Ascending aorta (tissue), 2 donors: ENCODE results near the gene VPREB3. TPM values are rescaled to one million over a fixed set of nuclear protein-coding genes. Genes with fewer than 3 reads are reported as not detected.

Source experiments
- DNase-seq, 2 donors: peaks; one replicate each; pipeline ENCODE4 v3.0.0-alpha.2; 2019; ENCODE audit warnings: low spot score in 2 of 2
- H3K27ac ChIP-seq, 2 donors: fragments of 200-600 bp; sonication (generic); one replicate each; pipeline ENCODE4 v1.5.1; 2016 to 2017; ENCODE audit warnings: mild to moderate bottlenecking in 1 of 2
- H3K27me3 ChIP-seq: fragments of 200-600 bp; sonication (generic); one replicate; pipeline ENCODE4 v1.5.1; 2017
- H3K36me3 ChIP-seq, 2 donors: fragments of 200-600 bp; sonication (generic); one replicate each; pipeline ENCODE4 v1.5.1; 2016
- H3K4me1 ChIP-seq, 2 donors: fragments of 200-600 bp; sonication (generic); one replicate each; pipeline ENCODE4 v1.5.1; 2016 to 2017; ENCODE audit warnings: mild to moderate bottlenecking in 1 of 2
- H3K4me3 ChIP-seq, 2 donors: fragments of 200-600 bp; sonication (generic); one replicate each; pipeline ENCODE4 v1.5.1; 2016 to 2017; ENCODE audit warnings: mild to moderate bottlenecking in 1 of 2
- H3K9me3 ChIP-seq, 2 donors: fragments of 200-600 bp; sonication (generic); one replicate each; pipeline ENCODE4 v1.5.1; 2016
- intact Hi-C: fragments of 100-400 bp; cut with DNase I; formaldehyde crosslinking; loops from one replicate; pipeline ENCODE4 v1.15.1; 2023
- total RNA-seq: library from RNA; depleted of rRNA; stranded (reverse); fragments of >200 nt; gene quantifications from one replicate; pipeline ENCODE4 v1.1.0, GENCODE V29; 2016
- TF ChIP-seq, protein P1 (sequence below), 3 experiments: fragments of 200-600 bp in 2 of 3; fragments of 450-650 bp in 1 of 3; sonication (generic) in 2 of 3; IDR thresholded peaks; one replicate each; pipeline ENCODE4 v1.5.1; 2016 to 2019; ENCODE audit warnings: antibody characterized with exemption in 3 of 3, mild to moderate bottlenecking in 1 of 3, moderate library complexity in 1 of 3

Gene VPREB3
- total RNA-seq, 1 donor from 2014 or later: not detected

GRCh38 chr22:23752090-23752691, 2.0 kb downstream of the VPREB3 start:
- H3K27ac ChIP-seq: no peak overlapping the region
- no peaks in the 10 kb centered on the region for H3K27me3 ChIP-seq
- intact Hi-C loops: no loop called here
- peaks cover 0 to 3% of the 10 kb centered on the region in 2 donors for H3K4me1 ChIP-seq
- H3K9me3 ChIP-seq: no peaks in the 10 kb centered on the region
- no peak for DNase-seq
- TF ChIP-seq, protein P1, sequence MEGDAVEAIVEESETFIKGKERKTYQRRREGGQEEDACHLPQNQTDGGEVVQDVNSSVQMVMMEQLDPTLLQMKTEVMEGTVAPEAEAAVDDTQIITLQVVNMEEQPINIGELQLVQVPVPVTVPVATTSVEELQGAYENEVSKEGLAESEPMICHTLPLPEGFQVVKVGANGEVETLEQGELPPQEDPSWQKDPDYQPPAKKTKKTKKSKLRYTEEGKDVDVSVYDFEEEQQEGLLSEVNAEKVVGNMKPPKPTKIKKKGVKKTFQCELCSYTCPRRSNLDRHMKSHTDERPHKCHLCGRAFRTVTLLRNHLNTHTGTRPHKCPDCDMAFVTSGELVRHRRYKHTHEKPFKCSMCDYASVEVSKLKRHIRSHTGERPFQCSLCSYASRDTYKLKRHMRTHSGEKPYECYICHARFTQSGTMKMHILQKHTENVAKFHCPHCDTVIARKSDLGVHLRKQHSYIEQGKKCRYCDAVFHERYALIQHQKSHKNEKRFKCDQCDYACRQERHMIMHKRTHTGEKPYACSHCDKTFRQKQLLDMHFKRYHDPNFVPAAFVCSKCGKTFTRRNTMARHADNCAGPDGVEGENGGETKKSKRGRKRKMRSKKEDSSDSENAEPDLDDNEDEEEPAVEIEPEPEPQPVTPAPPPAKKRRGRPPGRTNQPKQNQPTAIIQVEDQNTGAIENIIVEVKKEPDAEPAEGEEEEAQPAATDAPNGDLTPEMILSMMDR (IDR thresholded peaks at IDR 0.05): no peak
- no peak overlapping the region for H3K4me3 ChIP-seq
- H3K36me3 ChIP-seq: no peaks in the 10 kb centered on the region

DNA sequence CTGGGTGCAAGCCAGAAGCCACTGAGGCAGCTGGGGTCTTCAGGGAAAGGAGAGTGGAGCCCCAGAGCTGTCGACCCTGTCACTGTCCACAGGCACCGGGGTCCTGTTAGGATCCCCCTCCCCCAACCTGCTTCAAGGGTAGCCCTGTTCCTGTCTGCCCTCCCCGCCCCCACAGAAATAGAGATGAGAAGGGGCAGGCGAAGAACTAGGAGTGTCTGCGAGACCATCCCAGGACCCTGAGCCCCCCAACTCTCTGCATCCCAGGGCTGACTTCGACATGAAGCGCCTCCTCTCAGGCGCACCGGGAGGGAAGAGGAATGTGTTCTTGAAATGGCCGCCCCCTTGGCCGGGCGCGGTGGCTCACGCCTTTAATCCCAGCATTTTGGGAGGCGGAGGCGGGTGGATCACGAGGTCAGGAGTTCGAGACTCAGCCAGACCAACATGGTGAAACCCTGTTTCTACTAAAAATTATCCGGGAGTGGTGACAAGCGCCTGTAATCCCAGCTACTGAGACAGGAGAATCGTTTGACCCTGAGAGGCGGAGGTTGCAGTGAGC, 2.7 kb downstream of the VPREB3 start:
- TF ChIP-seq, protein P1 (IDR thresholded peaks at IDR 0.05): no peak
- H3K27me3 ChIP-seq: no peaks in the 10 kb centered on the region
- no peak for DNase-seq
- H3K27ac ChIP-seq: peak overlapping the region; percentile 81 to 92
- H3K4me3 ChIP-seq: peak overlapping the region; percentile 75 to 88
- H3K4me1 ChIP-seq: peaks cover 0 to 3% of the 10 kb centered on the region in 2 donors
- H3K36me3 ChIP-seq: no peaks in the 10 kb centered on the region
- H3K9me3 ChIP-seq: no peaks in the 10 kb centered on the region
- intact Hi-C loops: loop anchor here (1.0 to 2.0 kb wide), 2 partner anchors 16 to 35 kb away; partner anchors contain the start of gene CHCHD10

- intact Hi-C loops: loop anchor here (1.0 to 2.0 kb wide), 2 partner anchors 16 to 34 kb away; partner anchors contain the start of gene CHCHD10
- H3K4me1 ChIP-seq: peaks cover 0 to 3% of the 10 kb centered on the region in 2 donors
- H3K27me3 ChIP-seq: no peaks in the 10 kb centered on the region
- TF ChIP-seq, protein P1 (IDR thresholded peaks at IDR 0.05): peak in 2 of 3 experiments; percentile 13 to 21
- DNase-seq: peak; percentile 36 to 92
- no peaks in the 10 kb centered on the region for H3K9me3 ChIP-seq
- peak within 1 kb of the TSS; percentile 75 to 88 for H3K4me3 ChIP-seq
- H3K27ac ChIP-seq: peak within 1 kb of the TSS; percentile 81 to 92
- H3K36me3 ChIP-seq: no peaks in the 10 kb centered on the region
Observed at GRCh38 chr22:23750714-23751440, 3.3 kb downstream of the VPREB3 start, which contains the start of gene ZNF70. Gene ZNF70, minus strand, starts transcription at chr22:23751112. Its CDS starts 5,972 bp downstream, at chr22:23745140.

GRCh38 chr22:23750367-23750713, 3.9 kb downstream of the VPREB3 start:
- Histone ChIP-seq H3K27me3 (no peaks in the 10 kb centered on the region), H3K9me3 (no peaks in the 10 kb centered on the region), H3K36me3 (peaks cover 0 to 3% of the 10 kb centered on the region in 2 donors), H3K4me1 (peaks cover 0 to 3% of the 10 kb centered on the region in 2 donors), H3K27ac (peak overlapping the region; percentile 81 to 92), H3K4me3 (peak overlapping the region; percentile 75 to 88)
- intact Hi-C loops: loop anchor here (2.0 kb wide), 1 partner anchor 34 kb away; no protein-coding TSS in a partner anchor
- DNase-seq: no peak
- TF ChIP-seq, protein P1 (IDR thresholded peaks at IDR 0.05): no peak

DNA sequence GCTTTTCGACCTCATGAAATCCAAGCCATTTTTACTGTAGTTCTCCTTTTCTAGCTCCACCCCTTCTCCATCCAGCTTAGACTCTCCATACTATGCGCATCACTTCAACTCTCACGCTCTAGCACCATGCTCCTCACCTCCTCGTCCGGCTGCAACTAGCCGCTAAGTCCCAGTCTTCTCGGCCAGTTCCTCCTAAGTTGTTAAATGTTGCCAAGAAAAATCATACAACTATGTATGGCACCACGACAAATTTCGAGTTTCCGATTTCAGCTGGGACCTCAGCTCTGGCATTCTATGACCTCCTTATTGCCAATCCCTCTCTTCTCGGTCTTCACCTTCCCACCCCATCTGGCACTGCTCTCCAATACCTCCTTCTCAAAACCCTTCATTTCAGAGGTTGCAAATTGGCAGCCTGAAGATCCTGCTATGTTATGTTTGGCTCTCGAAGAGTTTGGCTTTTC, 4.4 kb downstream of the VPREB3 start:
- Histone ChIP-seq H3K4me1 (peaks cover 0 to 3% of the 10 kb centered on the region in 2 donors), H3K27me3 (no peaks in the 10 kb centered on the region), H3K9me3 (no peaks in the 10 kb centered on the region), H3K27ac (peak overlapping the region; percentile 81 to 92), H3K4me3 (peak overlapping the region; percentile 75 to 88), H3K36me3 (peaks cover 4 to 7% of the 10 kb centered on the region in 2 donors)
- TF ChIP-seq, protein P1 (IDR thresholded peaks at IDR 0.05): no peak
- intact Hi-C loops: loop anchor here (2.0 kb wide), 1 partner anchor 33 kb away; no protein-coding TSS in a partner anchor
- no peak for DNase-seq
